HG03558 (cell line): Measurements from ENCODE around the gene LRRC56.

ENCODE experiments used
- ATAC-seq: cut with Tn5 transposase; IDR thresholded peaks from one replicate; pipeline ENCODE4 v1.9.1; 2021; ENCODE audit warnings: moderate number of reproducible peaks; ENCODE audit not compliant: unreplicated experiment; ENCODE audit errors: extremely low read depth

LRRC56 gene

DNA sequence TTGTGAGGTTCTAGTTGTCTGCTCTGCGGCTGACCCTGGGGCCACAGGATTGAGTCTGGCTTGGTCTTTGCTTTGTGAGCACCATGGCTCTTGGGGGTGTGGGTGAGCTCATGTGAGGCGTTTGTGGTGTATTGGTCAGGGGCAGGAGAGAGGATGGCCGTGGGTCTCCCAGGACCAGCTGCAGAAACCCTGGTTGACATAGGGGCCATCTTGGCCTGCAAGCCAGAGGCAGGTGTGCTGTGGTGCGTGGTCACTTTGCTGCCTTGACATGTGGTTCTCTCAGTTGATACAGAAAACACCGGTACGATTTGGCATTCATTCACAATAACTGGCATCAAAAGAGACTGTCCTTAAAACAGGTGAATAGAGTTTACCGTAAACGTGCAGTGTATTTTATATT is 50.2 kb downstream of the LRRC56 start:
- ATAC-seq, result no peak

DNA sequence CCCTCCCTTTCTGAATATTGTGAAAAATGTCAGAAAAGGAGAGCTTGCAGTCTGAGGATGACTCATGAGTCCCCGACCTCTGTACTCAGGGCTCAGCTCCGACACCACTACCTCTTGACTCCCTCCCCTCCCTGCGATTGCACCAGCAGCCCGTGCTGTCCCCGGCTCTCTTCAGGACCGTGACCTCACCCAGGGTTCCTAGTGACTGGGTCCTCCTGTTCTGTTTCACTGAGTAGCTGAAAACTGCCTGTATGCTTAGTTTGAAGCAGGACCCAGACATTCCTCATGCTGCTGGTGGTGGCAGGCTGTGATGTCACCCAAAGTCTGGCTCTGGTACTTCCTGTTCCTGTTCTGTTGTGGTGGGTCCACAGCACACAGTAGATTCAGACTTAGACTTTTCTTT is 50.7 kb downstream of the LRRC56 start:
- no peak for ATAC-seq

GRCh38 chr11:589798-590197 is 52.5 kb downstream of the LRRC56 start:
- no peak for ATAC-seq

- no peak for ATAC-seq
Measured at GRCh38 chr11:590997-591396, 53.7 kb downstream of the LRRC56 start.

GRCh38 chr11:592501-592900 is 55.2 kb downstream of the LRRC56 start:
- no peak for ATAC-seq

- ATAC-seq, result no peak
Measured at GRCh38 chr11:592918-593317, 55.6 kb downstream of the LRRC56 start.

- ATAC-seq, result no peak
Measured at GRCh38 chr11:593347-593746, 56.0 kb downstream of the LRRC56 start.

GRCh38 chr11:595400-595799 is 58.1 kb downstream of the LRRC56 start:
- ATAC-seq, result no peak

DNA sequence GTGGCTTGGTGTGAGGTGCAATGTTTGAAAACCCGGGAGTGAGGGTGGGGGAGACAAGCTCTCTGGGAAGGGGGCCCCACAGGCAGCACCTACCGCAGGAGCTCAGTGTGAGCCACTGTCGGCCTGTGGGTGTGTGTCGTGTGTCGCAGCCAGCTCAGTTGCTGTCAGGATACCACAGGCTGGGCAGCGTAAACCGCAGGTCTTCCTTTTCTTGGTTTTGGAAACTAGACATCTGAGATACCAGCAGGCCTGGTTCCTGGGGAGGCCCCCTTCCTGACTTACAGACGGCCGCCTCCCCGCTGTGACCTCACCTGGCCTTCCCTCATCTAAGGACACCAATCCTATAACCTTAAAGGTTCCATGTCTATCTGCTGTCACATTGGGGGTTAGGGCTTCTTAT is 59.0 kb downstream of the LRRC56 start:
- no peak for ATAC-seq

GRCh38 chr11:597166-597725 is 59.9 kb downstream of the LRRC56 start:
- ATAC-seq, result no peak

DNA sequence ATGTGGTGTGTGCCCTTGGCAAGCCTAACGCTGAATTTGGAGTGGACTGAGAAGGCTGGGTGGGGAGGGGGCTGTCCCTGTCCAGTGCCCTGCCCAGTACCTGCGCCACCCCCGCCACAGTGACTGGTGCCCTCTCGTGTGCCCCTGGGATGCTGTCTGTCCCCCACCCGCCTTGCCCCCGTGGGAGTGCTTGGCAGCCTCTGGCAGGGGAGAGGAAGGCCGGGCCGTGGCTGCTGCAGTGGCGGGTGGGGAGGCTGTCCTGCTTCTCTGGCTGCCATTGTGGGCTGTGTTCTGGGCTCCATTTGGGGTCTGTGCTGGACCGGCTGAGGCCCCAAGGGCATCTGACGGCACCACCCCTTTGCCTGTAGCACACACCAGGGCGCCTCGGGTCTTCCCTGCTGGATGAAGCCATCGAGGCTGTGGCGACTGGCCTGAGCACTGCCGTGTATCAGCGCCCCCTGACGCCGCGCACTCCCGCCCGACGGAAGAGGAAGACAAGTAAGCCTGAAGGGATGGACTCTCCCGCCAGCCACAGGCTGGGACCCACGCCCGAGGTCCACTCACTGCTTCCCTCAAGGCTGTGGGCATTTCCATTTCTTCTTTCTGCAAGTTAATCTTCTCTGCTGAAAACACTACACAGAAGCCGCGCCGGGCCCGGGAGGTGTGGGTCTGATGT is 60.8 kb downstream of the LRRC56 start:
- no peak for ATAC-seq

- ATAC-seq, result no peak
Measured at GRCh38 chr11:601573-602245, 64.4 kb downstream of the LRRC56 start.

GRCh38 chr11:603154-603553 is 65.8 kb downstream of the LRRC56 start:
- no peak for ATAC-seq
